Transverse colon (tissue), 4 donors: ENCODE data around the gene SNTG2.

Experiments
- CTCF ChIP-seq, 5 experiments: fragments of 200-600 bp in 3 of 5; fragments of 450-650 bp in 2 of 5; sonication (generic) in 3 of 5; IDR thresholded peaks; 1 replicate in 2 of 5; 2 replicates in 3 of 5; pipeline ENCODE4 v1.5.1; 2016 to 2017; ENCODE audit warnings: antibody characterized with exemption in 5 of 5, inconsistent platforms in 3 of 5, mild to moderate bottlenecking in 2 of 5, moderate library complexity in 1 of 5
- EP300 ChIP-seq: sonication (generic); formaldehyde crosslinking; IDR thresholded peaks from one replicate; pipeline ENCODE4 v1.6.1; 2017; ENCODE audit warnings: antibody characterized with exemption, low read depth
- POLR2A ChIP-seq: fragments of 450-650 bp; IDR thresholded peaks from one replicate; pipeline ENCODE4 v1.6.1; 2016; ENCODE audit warnings: antibody characterized with exemption, mild to moderate bottlenecking, moderate library complexity
- POLR2AphosphoS5 ChIP-seq, 3 donors: sonication (generic); formaldehyde crosslinking; IDR thresholded peaks; one replicate each; pipeline ENCODE4 v1.6.1; 2016; ENCODE audit warnings: antibody characterized with exemption in 3 of 3

GRCh38 chr2:1245193-1245592 is 294.5 kb downstream of the SNTG2 start:
- no peak for TF ChIP-seq CTCF (IDR thresholded peaks at IDR 0.05)
- no peak for TF ChIP-seq POLR2A
- no peak for TF ChIP-seq POLR2AphosphoS5 (IDR thresholded peaks at IDR 0.05)
- no peak for TF ChIP-seq EP300
